Ecto neural progenitor cell (in vitro differentiated cells): ENCODE results near the gene ZDHHC6.
"Not testable (repeated sequence)": the region's sequence is repeated elsewhere in the genome, so short reads cannot be mapped to it uniquely, and the experiment has no call there.

Source experiments
- DNase-seq: peaks from one replicate; pipeline ENCODE4 v3.0.0-alpha.2; 2018; ENCODE audit warnings: low spot score

Gene ZDHHC6, protein sequence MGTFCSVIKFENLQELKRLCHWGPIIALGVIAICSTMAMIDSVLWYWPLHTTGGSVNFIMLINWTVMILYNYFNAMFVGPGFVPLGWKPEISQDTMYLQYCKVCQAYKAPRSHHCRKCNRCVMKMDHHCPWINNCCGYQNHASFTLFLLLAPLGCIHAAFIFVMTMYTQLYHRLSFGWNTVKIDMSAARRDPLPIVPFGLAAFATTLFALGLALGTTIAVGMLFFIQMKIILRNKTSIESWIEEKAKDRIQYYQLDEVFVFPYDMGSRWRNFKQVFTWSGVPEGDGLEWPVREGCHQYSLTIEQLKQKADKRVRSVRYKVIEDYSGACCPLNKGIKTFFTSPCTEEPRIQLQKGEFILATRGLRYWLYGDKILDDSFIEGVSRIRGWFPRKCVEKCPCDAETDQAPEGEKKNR

GRCh38 chr10:112446855-112447619 is at the start of gene ZDHHC6, which contains the start of gene VTI1A:
Gene ZDHHC6 (minus strand): TSS chr10:112446914. CDS start chr10:112445436, 1,478 bp downstream.
Gene VTI1A (plus strand): TSS chr10:112447215. CDS start chr10:112447374, 159 bp downstream.
- DNase-seq = peak; percentile 86

DNA sequence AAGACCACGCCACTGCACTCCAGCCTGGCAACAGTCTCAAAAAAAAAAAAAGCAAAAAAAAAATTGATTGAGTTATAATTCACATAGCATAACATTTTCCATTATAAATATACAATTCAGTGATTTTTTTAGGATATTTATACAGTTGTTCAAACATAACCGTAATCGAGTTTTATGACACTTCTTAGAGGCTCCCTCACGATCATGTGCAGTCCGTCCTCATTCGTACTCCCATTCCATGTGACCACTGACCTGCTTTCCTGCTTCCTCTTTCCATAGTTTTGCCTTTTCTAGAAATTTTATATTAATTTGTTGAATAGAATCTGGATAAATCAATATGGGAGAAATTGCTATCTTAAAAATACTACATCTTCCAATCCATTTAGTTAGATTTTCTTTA is 46.0 kb upstream of the ZDHHC6 start:
- DNase-seq = no peak

- DNase-seq = no peak
These were observed 44.4 kb upstream of the ZDHHC6 start for GRCh38 chr10:112491144-112491543.

DNA sequence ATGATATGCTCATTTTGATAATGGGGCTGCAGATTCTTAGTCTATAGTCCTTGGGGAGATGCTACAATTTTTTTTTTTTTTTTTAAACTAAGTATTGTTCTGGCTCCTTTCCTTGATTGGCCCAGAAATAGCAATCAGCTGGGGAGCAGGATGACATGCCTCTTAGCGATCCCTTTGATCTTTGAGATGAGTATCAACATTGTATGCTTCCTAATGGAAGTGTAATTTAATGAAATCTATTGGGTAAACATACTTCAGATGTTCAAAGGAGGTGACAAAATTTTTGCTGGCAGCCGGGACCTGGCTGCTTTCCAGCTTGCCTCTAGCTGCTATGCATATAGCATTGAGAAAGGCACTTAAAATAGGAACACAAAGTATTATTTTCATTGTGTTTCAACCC is 43.8 kb upstream of the ZDHHC6 start:
- DNase-seq = no peak

DNA sequence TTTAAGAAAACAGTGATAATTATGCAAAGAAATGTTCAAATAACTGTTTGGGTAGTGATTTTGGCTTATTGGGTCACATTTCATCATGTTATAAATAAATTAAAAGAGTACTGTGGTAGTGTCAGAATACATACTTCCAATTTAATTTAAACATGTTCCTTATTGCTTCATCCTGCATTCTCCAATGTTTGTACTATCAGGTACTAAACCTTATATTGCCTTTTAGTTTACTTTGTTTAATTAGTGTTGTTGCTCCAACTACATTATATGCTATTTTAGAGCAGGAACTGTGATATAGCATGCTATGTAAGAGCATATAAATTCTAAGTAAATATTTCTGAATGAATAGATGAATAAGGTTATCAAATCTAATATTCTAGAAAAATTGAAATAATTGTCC is 41.2 kb upstream of the ZDHHC6 start:
- DNase-seq = no peak

- no peak for DNase-seq
These were observed 37.7 kb upstream of the ZDHHC6 start for GRCh38 chr10:112484399-112484798.

DNA sequence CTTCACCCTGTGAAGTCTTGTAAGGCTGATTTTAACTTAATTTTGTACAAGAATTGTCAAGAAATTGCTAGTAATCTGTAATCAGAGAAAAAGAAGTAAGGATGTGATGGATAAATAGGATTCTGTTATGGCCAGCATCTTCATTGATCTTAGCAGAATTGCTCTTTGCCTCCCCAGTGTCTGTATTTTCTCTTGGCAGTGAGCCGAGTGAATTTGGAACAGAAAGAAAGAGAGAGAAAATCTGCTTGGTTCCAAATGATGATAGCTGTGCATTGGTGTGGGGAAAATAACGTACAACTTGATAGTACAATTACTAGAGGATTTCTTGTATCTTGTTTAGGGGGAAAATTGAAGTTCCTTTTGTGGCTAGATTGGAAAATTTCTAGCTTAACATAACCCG is 34.9 kb upstream of the ZDHHC6 start:
- DNase-seq = no peak

- no peak for DNase-seq
These were observed 29.0 kb upstream of the ZDHHC6 start for GRCh38 chr10:112475575-112476218.

DNA sequence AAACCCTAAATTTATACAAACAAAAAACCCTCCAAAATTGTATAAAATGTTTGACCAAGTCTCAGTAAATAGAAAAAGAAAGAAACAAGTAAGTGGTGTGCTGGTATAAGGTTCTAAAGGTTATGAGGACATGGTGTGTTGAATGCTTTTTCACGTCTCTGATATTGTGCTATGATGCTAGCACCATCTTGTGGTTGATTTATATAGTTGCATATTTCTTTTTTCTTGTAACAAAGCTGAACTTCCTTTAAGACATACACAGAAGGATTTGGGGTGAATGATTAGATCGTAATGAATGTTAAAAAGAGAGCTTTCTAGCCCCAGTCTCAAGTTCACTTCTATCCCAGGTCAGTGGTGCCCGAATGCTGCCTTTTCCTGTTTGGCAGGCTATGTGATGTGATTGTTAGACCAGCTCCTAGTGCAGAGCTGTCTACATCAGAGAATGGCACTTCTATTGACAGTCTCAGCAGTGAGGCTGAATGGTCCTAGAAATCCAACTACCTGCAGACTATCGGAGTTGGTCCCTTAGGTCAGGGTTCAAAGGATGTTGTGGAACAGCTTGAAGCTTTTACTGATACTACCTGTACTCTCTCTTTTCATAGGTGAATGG is 25.3 kb upstream of the ZDHHC6 start:
- DNase-seq = no peak

GRCh38 chr10:112467541-112468075 is 20.9 kb upstream of the ZDHHC6 start:
- DNase-seq = no peak

DNA sequence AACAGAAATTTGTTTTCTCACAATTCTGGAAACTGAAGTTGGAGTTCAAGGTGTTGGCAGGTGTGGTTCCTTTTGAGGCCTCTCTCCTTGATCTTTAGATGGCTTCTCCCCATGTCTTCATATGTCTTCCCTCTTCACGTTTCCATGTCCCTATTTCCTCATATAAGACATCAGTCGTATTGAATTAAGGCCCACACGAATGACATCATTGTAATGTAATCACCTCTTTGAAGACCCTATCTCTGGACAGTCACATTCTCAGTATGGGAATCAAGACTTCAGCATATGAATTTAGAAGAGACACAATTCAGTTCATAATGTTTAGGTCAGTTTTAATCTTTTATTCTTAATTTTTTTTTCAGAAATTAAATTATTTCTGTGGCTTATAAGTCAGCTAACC is 20.1 kb upstream of the ZDHHC6 start:
- DNase-seq = no peak

DNA sequence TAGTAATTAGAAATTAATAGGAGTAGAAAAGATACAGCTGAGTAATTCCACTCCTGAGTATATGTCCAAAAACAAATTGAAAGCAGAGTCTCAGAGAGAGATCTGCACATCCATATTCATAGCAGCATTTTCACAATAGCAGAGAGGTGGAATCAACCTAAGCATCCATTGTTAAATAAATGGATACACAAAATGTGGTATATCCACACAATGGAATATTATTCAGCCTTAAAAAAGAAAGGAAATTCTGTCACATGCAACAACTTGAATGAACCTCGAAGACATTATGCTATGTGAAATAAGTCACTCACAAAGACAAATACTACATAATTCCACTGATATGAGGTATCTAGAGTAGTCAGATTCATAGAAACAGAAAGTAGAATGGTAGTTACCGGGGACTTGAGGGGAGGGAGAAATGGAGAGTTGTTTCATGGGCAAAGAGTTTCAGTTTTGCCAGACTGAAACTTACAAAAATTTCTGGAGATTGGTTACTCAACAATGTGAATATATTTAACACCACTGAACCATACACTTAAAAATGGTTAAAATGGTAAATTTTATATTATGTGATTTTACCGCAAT is 18.7 kb upstream of the ZDHHC6 start:
- no peak for DNase-seq

GRCh38 chr10:112464074-112464473 is 17.4 kb upstream of the ZDHHC6 start:
- DNase-seq = not testable (repeated sequence)

DNA sequence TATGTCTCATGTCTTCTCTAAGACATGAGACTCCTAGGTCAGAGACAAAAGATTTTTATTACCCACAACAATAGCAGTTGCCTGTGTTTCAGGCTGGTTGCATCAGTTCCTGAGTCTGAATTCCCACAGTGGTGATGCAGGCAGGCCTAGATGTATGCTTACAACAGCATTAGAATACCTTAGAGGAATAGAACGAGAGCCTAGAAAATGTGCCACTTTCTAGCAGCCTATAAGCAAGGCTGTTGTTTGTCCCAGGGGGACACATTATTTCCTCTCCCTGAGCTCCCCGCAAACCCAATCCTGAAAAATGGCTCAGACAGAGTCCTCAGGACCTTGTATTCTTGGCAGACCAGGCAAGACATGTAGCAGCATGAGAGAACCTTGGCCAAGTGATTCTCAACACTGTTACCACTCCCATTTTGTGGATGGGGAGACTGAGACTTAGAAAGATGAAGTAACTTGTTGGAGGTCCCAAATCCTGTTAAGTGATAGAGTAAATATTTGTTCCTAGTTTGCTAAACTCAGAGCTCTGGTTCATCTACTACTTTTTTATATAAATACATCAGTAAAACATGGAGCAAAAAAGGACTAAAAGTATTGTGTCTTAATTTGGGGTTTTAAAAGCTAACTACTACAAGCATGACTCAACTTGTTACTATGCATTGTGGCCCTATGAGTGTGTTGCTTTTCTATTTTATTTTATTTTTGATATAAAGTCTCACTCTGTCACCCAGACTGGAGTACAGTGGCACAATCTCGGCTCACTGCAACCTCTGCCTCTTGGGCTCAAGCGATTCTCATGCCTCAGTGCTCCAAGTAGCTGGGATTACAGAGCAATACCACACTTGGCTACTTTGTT is 14.5 kb upstream of the ZDHHC6 start:
- no peak for DNase-seq

- DNase-seq = no peak
These were observed 13.7 kb upstream of the ZDHHC6 start for GRCh38 chr10:112460366-112460765.

DNA sequence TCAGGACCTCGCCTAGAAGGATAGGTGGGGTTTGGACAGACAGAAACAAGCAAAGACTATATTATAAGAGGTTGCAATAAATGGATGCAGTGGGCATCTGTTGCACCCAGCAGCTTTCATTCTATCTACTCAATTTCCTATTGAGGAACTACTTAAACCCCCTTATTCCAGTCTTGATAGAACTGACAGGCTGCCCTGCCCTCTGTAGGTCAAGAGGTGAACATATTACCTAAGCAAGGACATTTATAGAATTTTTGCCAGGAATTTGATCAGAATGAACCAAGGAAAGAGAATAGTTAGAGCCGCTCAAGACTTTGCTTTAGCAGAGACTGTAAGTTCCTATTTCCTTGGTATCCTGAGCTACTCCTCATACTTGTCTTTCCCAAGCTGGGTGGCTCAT is 9.8 kb upstream of the ZDHHC6 start:
- no peak for DNase-seq

DNA sequence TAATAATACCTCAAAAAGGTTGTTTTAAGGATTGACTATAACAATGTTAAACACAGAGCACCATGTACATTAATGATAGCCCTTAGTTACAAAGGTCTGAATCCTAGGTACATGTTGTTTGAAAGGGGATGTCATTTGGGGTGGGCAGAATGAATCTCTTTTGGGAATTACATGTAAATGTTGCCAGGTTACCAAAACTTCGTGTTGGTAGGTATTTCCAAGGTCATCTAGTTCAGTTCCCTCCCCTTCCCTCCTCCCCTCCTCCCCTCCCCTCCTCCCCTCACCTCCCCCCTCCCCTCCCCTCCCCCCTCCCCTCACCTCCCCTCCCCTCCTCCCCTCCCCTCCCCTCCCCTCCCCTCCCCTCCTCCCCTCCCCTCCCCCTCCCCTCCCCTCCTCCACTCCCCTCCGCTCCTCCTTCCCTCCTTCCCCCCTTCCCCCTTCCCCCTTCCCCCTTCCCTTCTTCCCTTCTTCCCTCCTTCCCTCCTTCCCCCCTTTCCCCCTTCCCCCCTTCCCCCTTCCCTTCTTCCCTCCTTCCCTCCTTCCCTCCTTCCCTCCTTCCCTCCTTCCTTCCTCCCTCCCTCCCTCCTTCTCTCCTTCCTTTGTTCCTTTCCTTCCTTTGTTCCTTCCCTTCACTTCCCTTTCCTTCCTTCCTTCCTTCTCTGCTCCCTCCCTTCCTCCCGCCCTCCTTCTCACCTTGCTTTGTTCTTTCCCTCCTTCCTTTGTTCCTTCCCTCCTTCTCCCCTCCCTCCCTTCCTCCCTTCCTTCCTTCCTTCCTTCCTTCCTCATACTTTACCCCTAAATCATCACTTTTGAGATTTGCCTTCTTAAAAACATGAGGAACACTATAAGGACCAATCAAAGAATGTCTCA is 8.4 kb upstream of the ZDHHC6 start:
- DNase-seq = no peak

- DNase-seq = no peak
These were observed 2.2 kb upstream of the ZDHHC6 start for GRCh38 chr10:112448888-112449287.

GRCh38 chr10:112447620-112447928 is 860 bp upstream of the ZDHHC6 start:
- no peak for DNase-seq
